PFSK-1 (cell line): ENCODE measurements around the gene MTMR12.

ENCODE experiments used
- FOXP2 ChIP-seq: optimal IDR thresholded peaks from 2 replicates; pipeline ENCODE3; 2011; ENCODE audit warnings: borderline replicate concordance, control low read depth, inconsistent platforms; ENCODE audit not compliant: insufficient read depth; ENCODE audit errors: extremely low read length, extremely low read depth
- POLR2AphosphoS5 ChIP-seq: IDR thresholded peaks from 2 replicates; pipeline ENCODE4 v1.6.1; 2012; ENCODE audit warnings: low read depth, mild to moderate bottlenecking, control low read depth, low read length, moderate library complexity
- SIN3A ChIP-seq: IDR thresholded peaks from 2 replicates; pipeline ENCODE4 v1.6.1; 2012; ENCODE audit warnings: mild to moderate bottlenecking, low read length, moderate library complexity, borderline replicate concordance; ENCODE audit not compliant: insufficient read depth
- TAF1 ChIP-seq: IDR thresholded peaks from 2 replicates; pipeline ENCODE4 v1.6.1; 2012; ENCODE audit warnings: low read length, control low read depth, borderline replicate concordance; ENCODE audit not compliant: insufficient read depth
- TF ChIP-seq, protein P1 (sequence below), 2 experiments: IDR thresholded peaks; 2 replicates each; pipeline versions ENCODE4 v1.6.1 to v1.8.0; 2011 to 2012; ENCODE audit warnings: low read depth in 2 of 2, low read length in 2 of 2, control low read depth in 1 of 2, inconsistent platforms in 1 of 2, mild to moderate bottlenecking in 1 of 2, moderate library complexity in 1 of 2; ENCODE audit not compliant: insufficient read depth in 1 of 2

MTMR12 gene

DNA sequence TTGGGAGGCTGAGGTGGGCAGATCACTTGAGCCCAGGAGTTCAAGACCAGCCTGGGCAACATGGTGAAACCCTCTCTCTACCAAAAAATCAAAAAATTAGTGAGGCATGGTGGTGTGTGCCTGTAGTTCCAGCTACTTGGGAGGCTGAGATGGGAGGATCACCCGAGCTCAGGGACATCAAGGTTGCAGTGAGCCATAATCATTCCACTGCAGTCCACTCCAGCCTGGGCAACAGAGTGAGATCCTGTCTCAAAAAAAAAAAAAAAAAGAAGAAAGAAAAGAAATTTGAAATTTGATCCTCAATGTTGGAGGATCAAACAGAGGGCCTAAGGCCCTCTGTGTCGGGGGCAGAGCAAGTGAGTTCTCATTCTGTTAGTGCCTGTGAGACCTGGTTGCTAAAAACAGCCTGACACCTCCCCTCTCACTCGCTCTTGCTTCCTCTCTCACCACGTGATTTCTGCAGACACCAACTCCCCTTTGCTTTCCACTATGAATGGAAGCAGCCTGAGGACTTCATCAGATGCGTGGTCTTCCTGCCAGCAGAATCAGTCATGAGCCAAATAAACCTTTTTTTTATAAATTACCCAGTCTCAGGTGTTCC is 130.2 kb downstream of the MTMR12 start:
- no peak for TF ChIP-seq FOXP2
- TF ChIP-seq SIN3A = no peak
- TF ChIP-seq, protein P1, sequence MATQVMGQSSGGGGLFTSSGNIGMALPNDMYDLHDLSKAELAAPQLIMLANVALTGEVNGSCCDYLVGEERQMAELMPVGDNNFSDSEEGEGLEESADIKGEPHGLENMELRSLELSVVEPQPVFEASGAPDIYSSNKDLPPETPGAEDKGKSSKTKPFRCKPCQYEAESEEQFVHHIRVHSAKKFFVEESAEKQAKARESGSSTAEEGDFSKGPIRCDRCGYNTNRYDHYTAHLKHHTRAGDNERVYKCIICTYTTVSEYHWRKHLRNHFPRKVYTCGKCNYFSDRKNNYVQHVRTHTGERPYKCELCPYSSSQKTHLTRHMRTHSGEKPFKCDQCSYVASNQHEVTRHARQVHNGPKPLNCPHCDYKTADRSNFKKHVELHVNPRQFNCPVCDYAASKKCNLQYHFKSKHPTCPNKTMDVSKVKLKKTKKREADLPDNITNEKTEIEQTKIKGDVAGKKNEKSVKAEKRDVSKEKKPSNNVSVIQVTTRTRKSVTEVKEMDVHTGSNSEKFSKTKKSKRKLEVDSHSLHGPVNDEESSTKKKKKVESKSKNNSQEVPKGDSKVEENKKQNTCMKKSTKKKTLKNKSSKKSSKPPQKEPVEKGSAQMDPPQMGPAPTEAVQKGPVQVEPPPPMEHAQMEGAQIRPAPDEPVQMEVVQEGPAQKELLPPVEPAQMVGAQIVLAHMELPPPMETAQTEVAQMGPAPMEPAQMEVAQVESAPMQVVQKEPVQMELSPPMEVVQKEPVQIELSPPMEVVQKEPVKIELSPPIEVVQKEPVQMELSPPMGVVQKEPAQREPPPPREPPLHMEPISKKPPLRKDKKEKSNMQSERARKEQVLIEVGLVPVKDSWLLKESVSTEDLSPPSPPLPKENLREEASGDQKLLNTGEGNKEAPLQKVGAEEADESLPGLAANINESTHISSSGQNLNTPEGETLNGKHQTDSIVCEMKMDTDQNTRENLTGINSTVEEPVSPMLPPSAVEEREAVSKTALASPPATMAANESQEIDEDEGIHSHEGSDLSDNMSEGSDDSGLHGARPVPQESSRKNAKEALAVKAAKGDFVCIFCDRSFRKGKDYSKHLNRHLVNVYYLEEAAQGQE (IDR thresholded peaks at IDR 0.05; ENCODE audit: insufficient read depth in 1 of 2, low read depth in 2 of 2, low read length in 2 of 2) = no peak
- no peak for TF ChIP-seq POLR2AphosphoS5
- TF ChIP-seq TAF1 = no peak
